IMR-90 (cell line): ENCODE results near the gene IL18R1. TPM values are rescaled to one million over a fixed set of nuclear protein-coding genes. Genes with fewer than 3 reads are reported as not detected.

Source experiments
- ATAC-seq: fragments of 200-7000 bp; cut with Tn5 transposase; 2 replicates; pipeline ENCODE4 v1.9.1; 2020; ENCODE audit warnings: low read depth, mild to moderate bottlenecking, moderate library complexity
- BruUV-seq: library from RNA; stranded (reverse); fragments of 400-500 nt; replicated peaks from 2 replicates; lab custom pipeline; 2021; lab: Mats Ljungman, UMichigan
- CTCF ChIA-PET: fragments of 300-600 bp; formaldehyde crosslinking; extraction: SDS; loops from one replicate; lab custom pipeline; 2021; ENCODE audit warnings: antibody characterized with exemption; lab: Yijun Ruan, JAX
- POLR2A ChIA-PET: fragments of 300-600 bp; sonication (Branson Sonifier 250); formaldehyde crosslinking; loops from one replicate; lab custom pipeline; 2022; ENCODE audit warnings: antibody characterized with exemption; ENCODE audit not compliant: unreplicated experiment; lab: Charles Lee
- DNase-seq: peaks from one replicate; pipeline ENCODE4 v3.0.0; 2013
- H2AFZ ChIP-seq: replicated peaks from 2 replicates; pipeline ENCODE3; 2013; ENCODE audit warnings: low read length, mild to moderate bottlenecking; ENCODE audit not compliant: poor library complexity
- H2AK5ac ChIP-seq: 2 replicates; pipeline ENCODE4 v1.6.1; 2013; ENCODE audit warnings: low read depth, low read length, inconsistent platforms
- H2AK9ac ChIP-seq: replicated peaks from 2 replicates; pipeline ENCODE3; 2013; ENCODE audit warnings: mild to moderate bottlenecking, low read depth, low read length, moderate library complexity; ENCODE audit not compliant: poor library complexity
- H2BK120ac ChIP-seq: 2 replicates; pipeline ENCODE4 v1.6.1; 2013; ENCODE audit warnings: low read depth, low read length, inconsistent platforms
- H2BK15ac ChIP-seq: 3 replicates; pipeline ENCODE4 v1.6.1; 2013; ENCODE audit warnings: low read depth, low read length, inconsistent platforms
- H2BK20ac ChIP-seq: 2 replicates; pipeline ENCODE4 v1.6.1; 2013; ENCODE audit warnings: low read depth, mild to moderate bottlenecking, inconsistent platforms, low read length, moderate library complexity
- H2BK5ac ChIP-seq: 2 replicates; pipeline ENCODE4 v1.6.1; 2013; ENCODE audit warnings: mild to moderate bottlenecking, low read depth, low read length, inconsistent platforms; ENCODE audit not compliant: poor library complexity, severe bottlenecking
- H3K14ac ChIP-seq: replicated peaks from 2 replicates; pipeline ENCODE4 v1.6.1; 2013; ENCODE audit warnings: low read depth, low read length, inconsistent platforms
- H3K18ac ChIP-seq: 2 replicates; pipeline ENCODE4 v1.6.1; 2013; ENCODE audit warnings: low read depth, low read length, control low read depth
- H3K23ac ChIP-seq: 2 replicates; pipeline ENCODE4 v1.6.1; 2013; ENCODE audit warnings: low read depth, low read length, inconsistent platforms
- H3K27ac ChIP-seq: 2 replicates; pipeline ENCODE4 v1.5.1; 2013; ENCODE audit warnings: mild to moderate bottlenecking, control low read depth, low read length; ENCODE audit not compliant: insufficient read depth
- H3K27me3 ChIP-seq: 2 replicates; pipeline ENCODE4 v1.6.1; 2013; ENCODE audit warnings: low read length; ENCODE audit not compliant: control insufficient read depth, insufficient read depth
- H3K36me3 ChIP-seq: 2 replicates; pipeline ENCODE4 v1.6.1; 2013; ENCODE audit warnings: low read length, mixed read lengths; ENCODE audit not compliant: control insufficient read depth, insufficient read depth
- H3K4ac ChIP-seq: 2 replicates; pipeline ENCODE4 v1.6.1; 2013; ENCODE audit warnings: low read depth, low read length, inconsistent platforms
- H3K4me1 ChIP-seq: 2 replicates; pipeline ENCODE4 v1.6.1; 2013; ENCODE audit warnings: low read length, mixed read lengths; ENCODE audit not compliant: control insufficient read depth, insufficient read depth
- H3K4me2 ChIP-seq: 2 replicates; pipeline ENCODE4 v1.6.1; 2013; ENCODE audit warnings: low read depth, mild to moderate bottlenecking, control low read depth, low read length, moderate library complexity
- H3K4me3 ChIP-seq: 2 replicates; pipeline ENCODE4 v1.5.1; 2013; ENCODE audit warnings: low read depth, mild to moderate bottlenecking, control low read depth, low read length, moderate library complexity; ENCODE audit not compliant: insufficient read depth
- H3K56ac ChIP-seq: 2 replicates; pipeline ENCODE4 v1.6.1; 2013; ENCODE audit warnings: low read length, inconsistent platforms; ENCODE audit not compliant: insufficient read depth; ENCODE audit errors: extremely low read depth
- H3K79me1 ChIP-seq, 2 experiments: 2 replicates each; pipeline ENCODE4 v1.6.1; 2013; ENCODE audit warnings: low read length in 2 of 2, inconsistent platforms in 1 of 2, low read depth in 1 of 2
- H3K9ac ChIP-seq: 2 replicates; pipeline ENCODE4 v1.6.1; 2013; ENCODE audit warnings: low read depth, low read length, control low read depth
- H3K9me1 ChIP-seq: 2 replicates; pipeline ENCODE4 v1.6.1; 2013; ENCODE audit warnings: low read length, inconsistent platforms; ENCODE audit not compliant: insufficient read depth
- H3K9me3 ChIP-seq: 2 replicates; pipeline ENCODE4 v1.6.1; 2013; ENCODE audit warnings: low read length; ENCODE audit not compliant: control insufficient read depth, insufficient read depth
- H4K20me1 ChIP-seq: 2 replicates; pipeline ENCODE4 v1.6.1; 2013; ENCODE audit warnings: low read length, inconsistent platforms; ENCODE audit not compliant: insufficient read depth
- H4K5ac ChIP-seq: 2 replicates; pipeline ENCODE4 v1.6.1; 2013; ENCODE audit warnings: mild to moderate bottlenecking, low read depth, low read length, control low read depth
- H4K8ac ChIP-seq, 2 experiments: 2 replicates each; pipeline ENCODE4 v1.6.1; 2013; ENCODE audit warnings: low read depth in 2 of 2, low read length in 2 of 2, control low read depth in 1 of 2, inconsistent platforms in 1 of 2
- H4K91ac ChIP-seq: 2 replicates; pipeline ENCODE4 v1.6.1; 2013; ENCODE audit warnings: low read depth, low read length, inconsistent platforms; ENCODE audit not compliant: insufficient read depth
- CEBPB ChIP-seq: IDR thresholded peaks from 2 replicates; pipeline ENCODE4 v1.6.1; 2012; ENCODE audit warnings: low read depth, low read length, improper control_type of control experiment
- FOS ChIP-seq: fragments of 150-350 bp; IDR thresholded peaks from 2 replicates; pipeline ENCODE4 v1.6.1; 2016; ENCODE audit warnings: low read depth, low read length
- WGBS, 2 experiments: methylation state at CpG; one replicate each; pipeline versions ENCODE4 v1.1.5 to v1.1.7; 2013; ENCODE audit warnings: missing lambda C conversion rate in 2 of 2; ENCODE audit not compliant: insufficient read length in 1 of 2; ENCODE audit errors: extremely low coverage in 2 of 2; 5-methylcytosine and 5-hydroxymethylcytosine counted together
- dilution Hi-C: fragments of 300-500 bp; cut with HindIII; formaldehyde crosslinking; loops from one replicate; pipeline ENCODE4 v1.14.3; 2018; ENCODE audit warnings: low sequenced_read_pairs; ENCODE audit not compliant: unreplicated experiment
- in situ Hi-C: fragments of 300-500 bp; cut with MboI; formaldehyde crosslinking; loops from 3 replicates; pipeline ENCODE4 v1.14.3; 2019; ENCODE audit warnings: low sequenced_read_pairs, inconsistent platforms, mixed read lengths
- intact Hi-C: fragments of 100-400 bp; cut with micrococcal nuclease; formaldehyde crosslinking; loops from 2 replicates; pipeline ENCODE4 v1.10.0; 2022
- polyA plus RNA-seq, 3 experiments: library from polyadenylated mRNA; depleted of rRNA; stranded (reverse); fragments of >200 nt; gene quantifications; 2 replicates each; pipeline ENCODE4 v1.2.3, GENCODE V29; 2012; ENCODE audit warnings: low replicate concordance in 1 of 3
- total RNA-seq: library from RNA; depleted of rRNA; stranded (reverse); fragments of >200 nt; gene quantifications from 2 replicates; pipeline ENCODE4 v1.2.3, GENCODE V29; 2012

Gene IL18R1
- total and polyA plus RNA-seq, 2 of the 4 experiments (the other 2 are of a cell fraction), result 0.18 to 0.24 TPM

DNA sequence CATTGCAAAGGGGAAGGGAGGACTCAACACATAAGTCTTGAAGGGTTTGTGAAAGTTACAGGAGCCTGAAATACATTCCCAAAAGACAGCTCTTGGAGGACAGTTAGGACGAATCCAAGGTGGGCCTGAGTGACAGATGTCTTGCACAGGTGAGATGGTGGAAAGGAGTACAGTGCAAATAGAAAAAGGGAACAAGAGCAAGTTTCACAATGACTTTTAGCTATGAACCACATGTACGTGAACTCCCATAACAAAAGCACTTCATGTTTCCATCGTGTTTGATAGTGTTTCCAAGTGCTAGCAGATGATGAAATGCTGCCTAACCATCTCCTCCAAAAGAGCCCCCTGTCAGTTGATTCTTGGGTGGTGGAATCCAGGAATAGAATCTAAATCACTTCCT lies 69.2 kb downstream of the IL18R1 start:
- Histone ChIP-seq H3K56ac (no peak overlapping the region), H2BK120ac (no peak overlapping the region), H4K91ac (no peak overlapping the region), H3K9me3 (no peaks in the 10 kb centered on the region), H3K9ac (no peak overlapping the region), H3K4me1 (no peaks in the 10 kb centered on the region), H4K8ac (no peak overlapping the region), H3K9me1 (no peaks in the 10 kb centered on the region), H3K4me2 (no peak overlapping the region), H2BK5ac (no peak overlapping the region), H3K4ac (no peak overlapping the region), H2AK9ac (no peak overlapping the region), H2BK15ac (no peak overlapping the region), H3K79me1 (no peaks in the 10 kb centered on the region), H4K20me1 (no peaks in the 10 kb centered on the region), H3K23ac (no peak overlapping the region), H3K27ac (no peak overlapping the region), H3K14ac (no peak overlapping the region), H2BK20ac (no peak overlapping the region), H2AFZ (no peak overlapping the region), H2AK5ac (no peak overlapping the region), H4K5ac (no peak overlapping the region), H3K36me3 (no peaks in the 10 kb centered on the region), H3K27me3 (peaks cover 22% of the 10 kb centered on the region), H3K18ac (no peak overlapping the region), H3K4me3 (no peak overlapping the region)
- ChIA-PET CTCF (no interaction called here), POLR2A (no interaction called here)
- ATAC-seq (no peak), DNase-seq (no peak)
- BruUV-seq, result no TSS peak
- dilution Hi-C loops (no loop called here), in situ Hi-C loops (no loop called here), intact Hi-C loops (no loop called here)
- TF ChIP-seq CEBPB, result no peak
- TF ChIP-seq FOS, result no peak
- no CpG with 5 or more reads among the region's 3 CpGs for WGBS, 2 experiments
